Measurements from ENCODE around the gene VPS37C.

DNA sequence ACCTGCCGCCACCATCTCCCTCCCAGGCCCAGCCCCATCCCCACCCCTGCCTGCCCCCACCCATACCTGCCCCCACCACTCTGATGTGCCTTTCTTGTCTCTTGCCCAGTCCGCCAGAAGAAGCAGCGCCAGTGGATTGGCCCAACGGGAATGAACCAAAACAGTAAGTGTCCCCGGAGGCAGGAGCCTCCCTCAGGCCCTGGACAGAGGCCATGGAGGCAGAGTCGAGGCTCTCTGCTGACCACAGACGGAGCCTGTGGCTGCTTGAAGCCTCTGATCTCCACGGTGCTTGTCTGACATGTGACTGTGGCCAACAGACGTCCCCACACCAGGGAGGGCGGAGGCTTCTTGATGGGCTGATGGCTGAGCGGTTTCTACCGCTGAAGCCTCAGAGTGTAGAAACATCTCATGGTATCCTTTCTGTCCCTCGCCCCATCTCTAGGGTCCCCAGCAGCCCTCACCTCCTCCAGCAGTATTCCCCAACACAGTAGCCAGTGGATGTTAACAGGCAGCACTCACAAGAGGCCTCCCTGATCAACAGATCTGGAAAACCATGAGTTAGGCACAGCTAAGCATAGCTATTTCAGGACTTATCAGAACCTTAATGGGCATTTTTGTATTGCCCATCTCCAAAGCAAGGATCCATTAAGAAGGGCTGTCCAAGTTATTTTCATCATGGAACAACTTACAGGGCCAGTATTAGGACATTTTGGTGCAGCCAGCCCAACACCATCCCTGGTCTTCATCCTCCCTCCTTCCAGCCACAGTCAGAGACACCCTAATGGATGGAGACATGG lies 37.3 kb downstream of the VPS37C start:
- no peak for TF ChIP-seq GABPA (IDR thresholded peaks at IDR 0.05 in 1 of 2, conservative IDR thresholded peaks at IDR 0.05 in 1 of 2)
- TF ChIP-seq CTCF (IDR thresholded peaks at IDR 0.05; ENCODE audit: low read depth, low read length, missing input control) = no peak
- no peak for TF ChIP-seq EGR1 (IDR thresholded peaks at IDR 0.05; ENCODE audit: low read depth in 2 of 2)
- no peak for TF ChIP-seq ZBTB33 (IDR thresholded peaks at IDR 0.05)
- TF ChIP-seq TAF1 (conservative IDR thresholded peaks at IDR 0.05) = no peak
- no peak for TF ChIP-seq JUND (IDR thresholded peaks at IDR 0.05)
- no peak for TF ChIP-seq RAD21 (IDR thresholded peaks at IDR 0.05)
- no peak for TF ChIP-seq ATF3 (IDR thresholded peaks at IDR 0.05)
- TF ChIP-seq, protein P1, sequence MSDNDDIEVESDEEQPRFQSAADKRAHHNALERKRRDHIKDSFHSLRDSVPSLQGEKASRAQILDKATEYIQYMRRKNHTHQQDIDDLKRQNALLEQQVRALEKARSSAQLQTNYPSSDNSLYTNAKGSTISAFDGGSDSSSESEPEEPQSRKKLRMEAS (IDR thresholded peaks at IDR 0.05) = no peak
- no peak for TF ChIP-seq REST (IDR thresholded peaks at IDR 0.05)
